ENCODE measurements around the gene CDCA5.

DNA sequence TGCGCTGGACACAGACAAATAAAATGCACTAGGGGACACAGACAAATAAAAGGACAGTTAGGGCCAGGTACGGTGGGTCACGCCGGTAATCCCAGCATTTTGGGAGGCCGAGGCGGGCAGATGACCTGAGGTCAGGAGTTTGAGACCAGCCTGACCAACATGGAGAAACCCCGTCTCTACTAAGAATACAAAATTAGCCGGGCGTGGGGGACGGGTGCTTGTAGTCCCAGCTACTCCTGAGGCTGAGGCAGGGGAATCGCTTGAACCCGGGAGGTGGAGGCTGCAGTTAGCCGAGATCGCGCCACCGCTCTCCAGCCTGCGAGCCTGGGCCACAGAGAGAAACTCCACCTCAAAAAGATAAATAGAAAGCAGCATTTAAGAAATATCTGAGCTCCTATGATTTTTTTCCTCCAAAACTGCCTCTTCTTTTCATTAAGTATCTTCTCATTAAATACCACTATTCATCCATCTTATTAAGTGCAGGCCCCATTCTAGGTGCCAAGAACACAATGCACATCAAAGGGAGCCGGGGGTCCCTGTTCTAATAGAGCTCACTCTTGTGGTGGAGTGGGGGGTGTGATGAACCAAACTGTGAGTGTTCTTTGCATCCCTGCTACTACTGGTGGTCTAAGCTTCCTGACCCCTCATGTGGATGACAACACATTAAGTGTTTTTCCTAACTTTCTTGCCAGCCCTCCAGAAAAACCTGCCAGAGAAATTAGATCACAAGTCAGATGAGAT is 34.4 kb upstream of the CDCA5 start:
- TF ChIP-seq, protein P1, sequence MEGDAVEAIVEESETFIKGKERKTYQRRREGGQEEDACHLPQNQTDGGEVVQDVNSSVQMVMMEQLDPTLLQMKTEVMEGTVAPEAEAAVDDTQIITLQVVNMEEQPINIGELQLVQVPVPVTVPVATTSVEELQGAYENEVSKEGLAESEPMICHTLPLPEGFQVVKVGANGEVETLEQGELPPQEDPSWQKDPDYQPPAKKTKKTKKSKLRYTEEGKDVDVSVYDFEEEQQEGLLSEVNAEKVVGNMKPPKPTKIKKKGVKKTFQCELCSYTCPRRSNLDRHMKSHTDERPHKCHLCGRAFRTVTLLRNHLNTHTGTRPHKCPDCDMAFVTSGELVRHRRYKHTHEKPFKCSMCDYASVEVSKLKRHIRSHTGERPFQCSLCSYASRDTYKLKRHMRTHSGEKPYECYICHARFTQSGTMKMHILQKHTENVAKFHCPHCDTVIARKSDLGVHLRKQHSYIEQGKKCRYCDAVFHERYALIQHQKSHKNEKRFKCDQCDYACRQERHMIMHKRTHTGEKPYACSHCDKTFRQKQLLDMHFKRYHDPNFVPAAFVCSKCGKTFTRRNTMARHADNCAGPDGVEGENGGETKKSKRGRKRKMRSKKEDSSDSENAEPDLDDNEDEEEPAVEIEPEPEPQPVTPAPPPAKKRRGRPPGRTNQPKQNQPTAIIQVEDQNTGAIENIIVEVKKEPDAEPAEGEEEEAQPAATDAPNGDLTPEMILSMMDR (IDR thresholded peaks at IDR 0.05; ENCODE audit: low read depth, low read length) = no peak
- TF ChIP-seq EZH2phosphoT487 (IDR thresholded peaks at IDR 0.05; ENCODE audit: low read depth) = no peak

All from OCI-LY3 (cell line).